ENCODE data around the gene PDE11A. TPM values are rescaled to one million over a fixed set of nuclear protein-coding genes. Genes with fewer than 3 reads are reported as not detected.

Gene PDE11A
- total RNA-seq, 1 experiment from 2014 or later: 0.43 TPM

GRCh38 chr2:177730363-177730762 is 342.2 kb downstream of the PDE11A start:
- H3K4me3 ChIP-seq: no peak overlapping the region
- H3K36me3 ChIP-seq: no peaks in the 10 kb centered on the region
- H3K4me1 ChIP-seq: peaks cover 7% of the 10 kb centered on the region
- H3K27me3 ChIP-seq: no peaks in the 10 kb centered on the region
- no peak for DNase-seq
- H3K9me3 ChIP-seq (replicated peaks): no peaks in the 10 kb centered on the region
- H3K27ac ChIP-seq: no peak overlapping the region

GRCh38 chr2:177728920-177729319 is 343.7 kb downstream of the PDE11A start:
- no peaks in the 10 kb centered on the region for H3K27me3 ChIP-seq
- no peaks in the 10 kb centered on the region for H3K9me3 ChIP-seq (replicated peaks)
- peak in 1 of 2 experiments; percentile 29 for DNase-seq
- no peak overlapping the region for H3K4me3 ChIP-seq
- H3K27ac ChIP-seq: no peak overlapping the region
- H3K36me3 ChIP-seq: no peaks in the 10 kb centered on the region
- H3K4me1 ChIP-seq: peaks cover 7% of the 10 kb centered on the region

GRCh38 chr2:177728399-177728765 is 344.2 kb downstream of the PDE11A start:
- H3K4me3 ChIP-seq: no peak overlapping the region
- no peaks in the 10 kb centered on the region for H3K27me3 ChIP-seq
- DNase-seq: no peak
- H3K4me1 ChIP-seq: peaks cover 11% of the 10 kb centered on the region
- no peaks in the 10 kb centered on the region for H3K9me3 ChIP-seq (replicated peaks)
- H3K36me3 ChIP-seq: no peaks in the 10 kb centered on the region
- H3K27ac ChIP-seq: no peak overlapping the region

GRCh38 chr2:177727577-177728398 is 344.8 kb downstream of the PDE11A start:
- no peak overlapping the region for H3K4me3 ChIP-seq
- DNase-seq: no peak
- H3K36me3 ChIP-seq: no peaks in the 10 kb centered on the region
- no peak overlapping the region for H3K27ac ChIP-seq
- peaks cover 11% of the 10 kb centered on the region for H3K4me1 ChIP-seq
- H3K9me3 ChIP-seq (replicated peaks): no peaks in the 10 kb centered on the region
- H3K27me3 ChIP-seq: no peaks in the 10 kb centered on the region

GRCh38 chr2:177726931-177727348 is 345.6 kb downstream of the PDE11A start:
- H3K27me3 ChIP-seq: no peaks in the 10 kb centered on the region

GRCh38 chr2:177724398-177725287 is 347.9 kb downstream of the PDE11A start:
- DNase-seq: peak; percentile 61 to 85
- no peaks in the 10 kb centered on the region for H3K27me3 ChIP-seq

More at GRCh38 chr2:177726931-177727348, 345.6 kb downstream of the PDE11A start:
- Histone ChIP-seq H3K27ac (no peak overlapping the region), H3K4me1 (peaks cover 11% of the 10 kb centered on the region), H3K36me3 (no peaks in the 10 kb centered on the region), H3K4me3 (no peak overlapping the region), H3K9me3 (replicated peaks) (no peaks in the 10 kb centered on the region)
- no peak for DNase-seq

GRCh38 chr2:177723235-177723634 is 349.3 kb downstream of the PDE11A start:
- H3K27me3 ChIP-seq: no peaks in the 10 kb centered on the region
- no peak overlapping the region for H3K27ac ChIP-seq
- no peak overlapping the region for H3K4me3 ChIP-seq
- no peak for DNase-seq
- no peaks in the 10 kb centered on the region for H3K9me3 ChIP-seq (replicated peaks)
- no peaks in the 10 kb centered on the region for H3K36me3 ChIP-seq
- peaks cover 4% of the 10 kb centered on the region; the same call in 1 of the 2 replicates for H3K4me1 ChIP-seq

More at GRCh38 chr2:177724398-177725287, 347.9 kb downstream of the PDE11A start:
- Histone ChIP-seq H3K27ac (peak overlapping the region; percentile 17; the same call in 1 of the 2 replicates), H3K36me3 (no peaks in the 10 kb centered on the region), H3K4me3 (peak overlapping the region; percentile 16; the same call in 1 of the 2 replicates), H3K9me3 (replicated peaks) (no peaks in the 10 kb centered on the region), H3K4me1 (peaks cover 11% of the 10 kb centered on the region)

GRCh38 chr2:177721818-177722567 is 350.6 kb downstream of the PDE11A start:
- Histone ChIP-seq H3K36me3 (no peaks in the 10 kb centered on the region), H3K27ac (peak overlapping the region; percentile 48; the same call in 1 of the 2 replicates), H3K9me3 (replicated peaks) (0 out of 2 replicates have a peak, but pooled peaks cover 2% of the 10 kb centered on the region), H3K4me1 (peaks cover 4% of the 10 kb centered on the region; the same call in 1 of the 2 replicates), H3K4me3 (peak overlapping the region; percentile 37), H3K27me3 (no peaks in the 10 kb centered on the region)
- peak in 1 of 2 experiments; percentile 22 for DNase-seq

GRCh38 chr2:177721087-177721486 is 351.5 kb downstream of the PDE11A start:
- no peaks in the 10 kb centered on the region for H3K27me3 ChIP-seq
- H3K36me3 ChIP-seq: no peaks in the 10 kb centered on the region
- no peak overlapping the region for H3K4me3 ChIP-seq
- no peak for DNase-seq
- H3K27ac ChIP-seq: no peak overlapping the region
- H3K4me1 ChIP-seq: peaks cover 4% of the 10 kb centered on the region; the same call in 1 of the 2 replicates
- H3K9me3 ChIP-seq (replicated peaks): 0 out of 2 replicates have a peak, but pooled peaks cover 2% of the 10 kb centered on the region

GRCh38 chr2:177717831-177718618 is 354.6 kb downstream of the PDE11A start:
- Histone ChIP-seq H3K4me3 (no peak overlapping the region), H3K27me3 (no peaks in the 10 kb centered on the region), H3K9me3 (replicated peaks) (0 out of 2 replicates have a peak, but pooled peaks cover 2% of the 10 kb centered on the region), H3K27ac (no peak overlapping the region), H3K4me1 (no peaks in the 10 kb centered on the region), H3K36me3 (no peaks in the 10 kb centered on the region)
- DNase-seq: peak in 1 of 2 experiments; percentile 12

GRCh38 chr2:177716484-177716883 is 356.1 kb downstream of the PDE11A start:
- H3K27ac ChIP-seq: no peak overlapping the region
- H3K36me3 ChIP-seq: no peaks in the 10 kb centered on the region
- H3K4me1 ChIP-seq: no peaks in the 10 kb centered on the region
- no peaks in the 10 kb centered on the region for H3K27me3 ChIP-seq
- no peak overlapping the region for H3K4me3 ChIP-seq
- H3K9me3 ChIP-seq (replicated peaks): 0 out of 2 replicates have a peak, but pooled peaks cover 2% of the 10 kb centered on the region
- no peak for DNase-seq

GRCh38 chr2:177715771-177716170 is 356.8 kb downstream of the PDE11A start:
- DNase-seq: no peak
- no peak overlapping the region for H3K27ac ChIP-seq
- no peaks in the 10 kb centered on the region for H3K4me1 ChIP-seq
- 0 out of 2 replicates have a peak, but pooled peaks cover 2% of the 10 kb centered on the region for H3K9me3 ChIP-seq (replicated peaks)
- no peaks in the 10 kb centered on the region for H3K36me3 ChIP-seq
- H3K4me3 ChIP-seq: no peak overlapping the region
- H3K27me3 ChIP-seq: no peaks in the 10 kb centered on the region

GRCh38 chr2:177714704-177715103 is 357.9 kb downstream of the PDE11A start:
- Histone ChIP-seq H3K4me3 (no peak overlapping the region), H3K9me3 (replicated peaks) (0 out of 2 replicates have a peak, but pooled peaks cover 2% of the 10 kb centered on the region), H3K27me3 (no peaks in the 10 kb centered on the region), H3K36me3 (no peaks in the 10 kb centered on the region), H3K27ac (no peak overlapping the region), H3K4me1 (no peaks in the 10 kb centered on the region)
- no peak for DNase-seq
